HepG2 (cell line): Measurements from ENCODE around the gene VIT. TPM values are rescaled to one million over a fixed set of nuclear protein-coding genes. Genes with fewer than 3 reads are reported as not detected.

Experiments
- ATAC-seq: fragments of 200-7000 bp; cut with Tn5 transposase; 3 replicates; pipeline ENCODE4 v1.9.1; 2020; ENCODE audit warnings: mild to moderate bottlenecking, moderate library complexity
- BruUV-seq: library from RNA; stranded (reverse); fragments of 400-500 nt; replicated peaks from 2 replicates; lab custom pipeline; 2021; lab: Mats Ljungman, UMichigan
- CTCF ChIA-PET: fragments of 300-600 bp; formaldehyde crosslinking; extraction: SDS; loops from one replicate; lab custom pipeline; 2021; ENCODE audit warnings: low total read pairs, inconsistent platforms, low intra/inter-chr PET ratio; lab: Yijun Ruan, JAX
- POLR2A ChIA-PET: fragments of 350-600 bp; sonication (Branson Sonifier 250); formaldehyde crosslinking; loops from one replicate; lab custom pipeline; 2020; ENCODE audit warnings: antibody characterized with exemption, inconsistent platforms; lab: Yijun Ruan, JAX
- DNase-seq: peaks from one replicate; pipeline ENCODE4 v3.0.0-alpha.2; 2015; ENCODE audit warnings: low spot score
- FAIRE-seq: peaks from 3 replicates; lab custom pipeline; 2011; peaks lifted over from hg19 to GRCh38; lab: Jason Lieb, UNC
- H2AFZ ChIP-seq: one replicate; pipeline ENCODE4 v1.6.1; 2011; ENCODE audit warnings: low read length, inconsistent platforms
- H3K27ac ChIP-seq: fragments of 300-600 bp; 3 replicates; pipeline ENCODE4 v1.8.0; 2011; ENCODE audit warnings: mixed run types, mild to moderate bottlenecking, mixed read lengths, low read length, inconsistent platforms; ENCODE audit not compliant: insufficient read depth; ENCODE audit errors: extremely low read length
- H3K27me3 ChIP-seq, 2 experiments: fragments of 200-600 bp in 1 of 2; 2 replicates in 1 of 2; 3 replicates in 1 of 2; pipeline versions ENCODE4 v1.6.0 to v1.8.0; 2011; ENCODE audit warnings: low read length in 2 of 2, mild to moderate bottlenecking in 2 of 2, moderate library complexity in 2 of 2, inconsistent platforms in 1 of 2; ENCODE audit not compliant: insufficient read depth in 2 of 2, control insufficient read depth in 1 of 2
- H3K36me3 ChIP-seq, 2 experiments: fragments of 200-600 bp in 1 of 2; replicated peaks in 1 of 2; 2 replicates in 1 of 2; 3 replicates in 1 of 2; pipeline versions ENCODE4 v1.5.1 to v1.8.0; 2011; ENCODE audit warnings: low read length in 2 of 2, inconsistent platforms in 1 of 2; ENCODE audit not compliant: insufficient read depth in 2 of 2, control insufficient read depth in 1 of 2
- H3K4me1 ChIP-seq: 2 replicates; pipeline ENCODE4 v1.5.1; 2012; ENCODE audit warnings: low read length, inconsistent platforms; ENCODE audit not compliant: insufficient read depth
- H3K4me2 ChIP-seq: 2 replicates; pipeline ENCODE4 v1.6.0; 2011; ENCODE audit warnings: low read depth, low read length, inconsistent platforms
- H3K4me3 ChIP-seq, 3 experiments: fragments of 200-600 bp in 1 of 3; sonication (generic), shearing (Covaris generic) in 1 of 3; replicated peaks in 1 of 3; 2 replicates each; pipeline ENCODE4 v1.5.1; 2011 to 2016; ENCODE audit warnings: low read length in 3 of 3, inconsistent platforms in 2 of 3, low read depth in 2 of 3, mild to moderate bottlenecking in 2 of 3, control low read depth in 1 of 3, mixed read lengths in 1 of 3; ENCODE audit not compliant: insufficient read depth in 1 of 3
- H3K79me2 ChIP-seq: one replicate; pipeline ENCODE4 v1.6.1; 2011; ENCODE audit warnings: low read length, inconsistent platforms; ENCODE audit not compliant: insufficient read depth
- H3K9ac ChIP-seq: 2 replicates; pipeline ENCODE4 v1.6.0; 2011; ENCODE audit warnings: mild to moderate bottlenecking, low read depth, low read length, inconsistent platforms; ENCODE audit not compliant: insufficient read depth
- H3K9me3 ChIP-seq: 2 replicates; pipeline ENCODE4 v1.5.1; 2012; ENCODE audit warnings: mild to moderate bottlenecking, low read length
- H4K20me1 ChIP-seq: 2 replicates; pipeline ENCODE4 v1.6.0; 2011; ENCODE audit warnings: inconsistent platforms, mild to moderate bottlenecking, low read length, moderate library complexity; ENCODE audit not compliant: insufficient read depth
- NR2F6 ChIP-seq, 2 experiments: IDR thresholded peaks; 2 replicates each; pipeline ENCODE4 v1.6.1; 2016; ENCODE audit warnings: antibody characterized with exemption in 1 of 2, mild to moderate bottlenecking in 1 of 2
- ZNF773 ChIP-seq: sonication (generic); formaldehyde crosslinking; IDR thresholded peaks from 2 replicates; pipeline ENCODE4 v1.4.0; 2020; ENCODE audit warnings: missing genetic modification reagents, borderline replicate concordance
- WGBS: methylation state at CpG from one replicate; pipeline ENCODE4 v1.1.6; 2017; ENCODE audit warnings: low lambda C conversion rate; 5-methylcytosine and 5-hydroxymethylcytosine counted together
- in situ Hi-C: cut with HindIII; loops from 2 replicates; pipeline ENCODE4 v1.10.0; 2017; ENCODE audit warnings: low pct_unique_long_range_greater_than_20kb; ENCODE audit not compliant: extremely low pct_ligation_motif_present
- intact Hi-C: fragments of 100-400 bp; cut with micrococcal nuclease; formaldehyde crosslinking; loops from one replicate; pipeline ENCODE4 v1.10.0; 2022; ENCODE audit not compliant: unreplicated experiment
- polyA plus RNA-seq, 8 experiments: library from polyadenylated mRNA; depleted of rRNA in 3 of 8; stranded (reverse) in 7 of 8; unstranded in 1 of 8; fragments of >200 nt; fragmentation: Illumina TruSeq in 4 of 8; extraction: Trizol in 4 of 8; gene quantifications; 2 replicates each; pipeline versions ENCODE4 v1.2.1 to v1.2.3, GENCODE V29; 2011 to 2016; ENCODE audit warnings: low read depth in 4 of 8, missing spikeins in 1 of 8, mixed read lengths in 1 of 8; ENCODE audit not compliant: insufficient read depth in 1 of 8
- total RNA-seq, 5 experiments: library from RNA; depleted of rRNA; stranded (reverse); fragments of >200 nt; fragmentation: Illumina TruSeq; extraction: Trizol; gene quantifications; 2 replicates each; pipeline ENCODE4 v1.2.3, GENCODE V29; 2016; ENCODE audit warnings: low read depth in 1 of 5
- TF ChIP-seq, protein P1 (sequence below): IDR thresholded peaks from 2 replicates; pipeline ENCODE4 v1.6.1; 2018; ENCODE audit warnings: missing genetic modification reagents, mild to moderate bottlenecking, missing compliant biosample characterization
- TF ChIP-seq, protein P2 (sequence below): sonication (generic); formaldehyde crosslinking; IDR thresholded peaks from 2 replicates; pipeline ENCODE4 v1.5.0; 2020; ENCODE audit warnings: missing genetic modification reagents

The VIT gene
- total and polyA plus RNA-seq, 2 of the 13 experiments (the other 11 are each of a cell fraction or from before 2014, with no cell fraction given) = not detected

DNA sequence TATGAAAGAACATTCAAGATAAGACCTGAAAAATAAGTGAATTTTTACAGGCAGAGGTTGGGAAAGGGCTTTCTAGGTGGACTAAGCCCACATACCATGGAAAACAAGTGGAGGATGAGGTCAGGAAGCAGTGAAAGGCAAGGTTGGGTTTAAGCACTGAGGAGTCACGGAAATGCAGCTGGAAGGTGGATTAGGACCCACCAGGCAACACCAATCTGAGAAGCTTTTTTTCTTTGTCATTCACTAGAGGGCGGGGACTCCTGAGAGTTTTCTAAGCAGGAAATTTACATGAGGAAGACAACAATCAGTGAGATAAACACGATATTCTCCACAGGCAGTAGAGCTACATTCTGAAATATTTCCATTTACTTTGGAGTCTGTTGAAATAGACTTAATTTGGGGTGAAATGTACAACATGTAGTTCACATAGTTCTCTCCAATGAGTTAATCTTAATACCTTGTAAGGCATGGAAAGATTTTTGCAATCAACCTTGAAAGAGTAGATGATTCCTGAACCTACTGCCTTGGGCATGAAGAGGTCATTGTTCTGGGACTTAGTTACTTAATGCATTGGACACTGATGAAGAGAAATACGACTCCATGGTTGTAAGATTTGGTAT is 40.7 kb downstream of the VIT start:
- H3K27ac ChIP-seq = no peak overlapping the region
- no peak for FAIRE-seq
- POLR2A ChIA-PET = no interaction called here
- H4K20me1 ChIP-seq = no peaks in the 10 kb centered on the region
- WGBS = 5% methylated on average over 4 of the region's 4 CpGs
- H3K79me2 ChIP-seq = no peaks in the 10 kb centered on the region
- TF ChIP-seq ZNF773 (CRISPR knock-in tag) = no peak
- TF ChIP-seq, protein P1, sequence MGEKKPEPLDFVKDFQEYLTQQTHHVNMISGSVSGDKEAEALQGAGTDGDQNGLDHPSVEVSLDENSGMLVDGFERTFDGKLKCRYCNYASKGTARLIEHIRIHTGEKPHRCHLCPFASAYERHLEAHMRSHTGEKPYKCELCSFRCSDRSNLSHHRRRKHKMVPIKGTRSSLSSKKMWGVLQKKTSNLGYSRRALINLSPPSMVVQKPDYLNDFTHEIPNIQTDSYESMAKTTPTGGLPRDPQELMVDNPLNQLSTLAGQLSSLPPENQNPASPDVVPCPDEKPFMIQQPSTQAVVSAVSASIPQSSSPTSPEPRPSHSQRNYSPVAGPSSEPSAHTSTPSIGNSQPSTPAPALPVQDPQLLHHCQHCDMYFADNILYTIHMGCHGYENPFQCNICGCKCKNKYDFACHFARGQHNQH (CRISPR knock-in tag) = no peak
- TF ChIP-seq NR2F6 (IDR thresholded peaks at IDR 0.05) = no peak
- no peak for TF ChIP-seq NR2F6 (CRISPR knock-in tag; IDR thresholded peaks at IDR 0.05)
- TF ChIP-seq, all 625 proteins: peak for 0
- Histone ChIP-seq H3K4me2 (no peak overlapping the region), H3K36me3 (no peaks in the 10 kb centered on the region), H3K9me3 (no peaks in the 10 kb centered on the region), H2AFZ (no peak overlapping the region), H3K4me3 (no peak overlapping the region), H3K9ac (no peak overlapping the region), H3K27me3 (peaks cover 0 to 34% of the 10 kb centered on the region in 2 experiments; a peak in 1 of 5 replicates), H3K4me1 (no peaks in the 10 kb centered on the region)
- no peak for ATAC-seq
- no peak for DNase-seq
- intact Hi-C loops = no loop called here
- CTCF ChIA-PET = no interaction called here
- in situ Hi-C loops = no loop called here
- no TSS peak for BruUV-seq

DNA sequence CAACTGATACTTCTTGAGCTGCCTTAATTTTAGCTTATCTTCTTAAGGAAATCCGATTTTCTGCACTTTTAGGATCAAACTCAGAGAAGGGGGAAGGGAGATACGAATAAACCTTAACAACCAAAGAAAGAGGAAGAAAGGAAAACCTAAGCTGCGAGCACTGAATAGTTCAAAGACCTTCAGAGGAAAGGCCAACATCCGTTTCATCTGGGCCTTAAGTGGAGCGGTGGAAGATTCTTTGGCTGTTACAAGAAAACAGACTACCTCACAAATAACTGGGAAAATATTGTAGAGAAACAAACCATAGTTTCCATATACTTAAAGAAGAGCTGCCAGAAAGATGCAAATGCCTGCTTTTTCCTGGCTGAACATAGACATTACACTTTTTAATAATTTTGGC is 43.6 kb downstream of the VIT start:
- no peaks in the 10 kb centered on the region for H3K36me3 ChIP-seq
- CTCF ChIA-PET = no interaction called here
- FAIRE-seq = no peak
- H3K9ac ChIP-seq = no peak overlapping the region
- no peak overlapping the region for H3K4me2 ChIP-seq
- DNase-seq = no peak
- no peak overlapping the region for H3K27ac ChIP-seq
- POLR2A ChIA-PET = no interaction called here
- WGBS = 31% methylated on average over 5 of the region's 5 CpGs
- TF ChIP-seq, protein P2, sequence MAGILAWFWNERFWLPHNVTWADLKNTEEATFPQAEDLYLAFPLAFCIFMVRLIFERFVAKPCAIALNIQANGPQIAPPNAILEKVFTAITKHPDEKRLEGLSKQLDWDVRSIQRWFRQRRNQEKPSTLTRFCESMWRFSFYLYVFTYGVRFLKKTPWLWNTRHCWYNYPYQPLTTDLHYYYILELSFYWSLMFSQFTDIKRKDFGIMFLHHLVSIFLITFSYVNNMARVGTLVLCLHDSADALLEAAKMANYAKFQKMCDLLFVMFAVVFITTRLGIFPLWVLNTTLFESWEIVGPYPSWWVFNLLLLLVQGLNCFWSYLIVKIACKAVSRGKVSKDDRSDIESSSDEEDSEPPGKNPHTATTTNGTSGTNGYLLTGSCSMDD (CRISPR knock-in tag) = no peak
- H3K79me2 ChIP-seq = no peaks in the 10 kb centered on the region
- H3K4me3 ChIP-seq = no peak overlapping the region
- no peak for ATAC-seq
- peaks cover 0 to 26% of the 10 kb centered on the region in 2 experiments; a peak in 2 of 5 replicates for H3K27me3 ChIP-seq
- in situ Hi-C loops = no loop called here
- BruUV-seq = no TSS peak
- intact Hi-C loops = no loop called here
- no peak overlapping the region for H2AFZ ChIP-seq
- H3K9me3 ChIP-seq = no peaks in the 10 kb centered on the region
- no peaks in the 10 kb centered on the region for H4K20me1 ChIP-seq
- H3K4me1 ChIP-seq = no peaks in the 10 kb centered on the region
